ENCODE data around the gene RAD21L1. TPM values are rescaled to one million over a fixed set of nuclear protein-coding genes. Genes with fewer than 3 reads are reported as not detected.

RAD21L1 gene
- total RNA-seq, 1 donor from 2014 or later: not detected

DNA sequence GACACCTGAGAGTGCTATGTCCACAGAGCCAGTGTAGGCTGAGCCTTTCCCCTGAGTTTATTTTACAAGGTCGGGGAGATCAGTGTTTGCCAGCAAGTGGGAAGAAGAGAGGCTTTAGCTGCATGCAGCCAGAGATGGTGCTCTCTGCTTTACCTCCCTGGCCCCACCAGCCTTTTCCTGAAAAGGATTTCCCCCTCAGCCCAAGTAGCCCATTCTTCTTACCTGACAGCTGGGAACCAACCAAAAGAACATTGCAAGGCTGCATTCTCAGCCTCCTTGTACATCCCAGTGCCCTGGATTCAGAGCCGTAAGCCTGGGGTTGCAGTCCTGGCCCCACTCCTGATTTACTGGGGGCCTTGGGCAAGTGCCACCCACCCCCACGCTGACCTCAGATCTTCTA, 57.1 kb downstream of the RAD21L1 start:
- Histone ChIP-seq H3K4me3 (no peak overlapping the region), H3K9me3 (no peaks in the 10 kb centered on the region), H3K4me1 (no peaks in the 10 kb centered on the region), H3K27ac (no peak overlapping the region), H3K27me3 (ENCODE audit: low read depth) (no peaks in the 10 kb centered on the region), H3K36me3 (no peaks in the 10 kb centered on the region)
- intact Hi-C loops (cut with DNase I): no loop called here
- ATAC-seq (no peak), DNase-seq (no peak)
- TF ChIP-seq, protein P1, sequence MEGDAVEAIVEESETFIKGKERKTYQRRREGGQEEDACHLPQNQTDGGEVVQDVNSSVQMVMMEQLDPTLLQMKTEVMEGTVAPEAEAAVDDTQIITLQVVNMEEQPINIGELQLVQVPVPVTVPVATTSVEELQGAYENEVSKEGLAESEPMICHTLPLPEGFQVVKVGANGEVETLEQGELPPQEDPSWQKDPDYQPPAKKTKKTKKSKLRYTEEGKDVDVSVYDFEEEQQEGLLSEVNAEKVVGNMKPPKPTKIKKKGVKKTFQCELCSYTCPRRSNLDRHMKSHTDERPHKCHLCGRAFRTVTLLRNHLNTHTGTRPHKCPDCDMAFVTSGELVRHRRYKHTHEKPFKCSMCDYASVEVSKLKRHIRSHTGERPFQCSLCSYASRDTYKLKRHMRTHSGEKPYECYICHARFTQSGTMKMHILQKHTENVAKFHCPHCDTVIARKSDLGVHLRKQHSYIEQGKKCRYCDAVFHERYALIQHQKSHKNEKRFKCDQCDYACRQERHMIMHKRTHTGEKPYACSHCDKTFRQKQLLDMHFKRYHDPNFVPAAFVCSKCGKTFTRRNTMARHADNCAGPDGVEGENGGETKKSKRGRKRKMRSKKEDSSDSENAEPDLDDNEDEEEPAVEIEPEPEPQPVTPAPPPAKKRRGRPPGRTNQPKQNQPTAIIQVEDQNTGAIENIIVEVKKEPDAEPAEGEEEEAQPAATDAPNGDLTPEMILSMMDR (IDR thresholded peaks at IDR 0.05): no peak

GRCh38 chr20:1283522-1284510, 58.0 kb downstream of the RAD21L1 start:
- ATAC-seq (no peak), DNase-seq (no peak)
- intact Hi-C loops (cut with DNase I): no loop called here
- Histone ChIP-seq H3K27ac (no peak overlapping the region), H3K4me3 (no peak overlapping the region), H3K4me1 (no peaks in the 10 kb centered on the region), H3K36me3 (no peaks in the 10 kb centered on the region), H3K9me3 (no peaks in the 10 kb centered on the region), H3K27me3 (ENCODE audit: low read depth) (no peaks in the 10 kb centered on the region)
- TF ChIP-seq, protein P1 (IDR thresholded peaks at IDR 0.05): no peak

GRCh38 chr20:1286267-1287024, 60.6 kb downstream of the RAD21L1 start:
- TF ChIP-seq, protein P1 (IDR thresholded peaks at IDR 0.05): no peak
- no peaks in the 10 kb centered on the region for H3K27me3 ChIP-seq (ENCODE audit: low read depth)
- H3K36me3 ChIP-seq: no peaks in the 10 kb centered on the region
- no peak overlapping the region for H3K4me3 ChIP-seq
- no peak for DNase-seq
- intact Hi-C loops (cut with DNase I): no loop called here
- H3K4me1 ChIP-seq: no peaks in the 10 kb centered on the region
- no peak for ATAC-seq
- H3K9me3 ChIP-seq: no peaks in the 10 kb centered on the region
- H3K27ac ChIP-seq: no peak overlapping the region

DNA sequence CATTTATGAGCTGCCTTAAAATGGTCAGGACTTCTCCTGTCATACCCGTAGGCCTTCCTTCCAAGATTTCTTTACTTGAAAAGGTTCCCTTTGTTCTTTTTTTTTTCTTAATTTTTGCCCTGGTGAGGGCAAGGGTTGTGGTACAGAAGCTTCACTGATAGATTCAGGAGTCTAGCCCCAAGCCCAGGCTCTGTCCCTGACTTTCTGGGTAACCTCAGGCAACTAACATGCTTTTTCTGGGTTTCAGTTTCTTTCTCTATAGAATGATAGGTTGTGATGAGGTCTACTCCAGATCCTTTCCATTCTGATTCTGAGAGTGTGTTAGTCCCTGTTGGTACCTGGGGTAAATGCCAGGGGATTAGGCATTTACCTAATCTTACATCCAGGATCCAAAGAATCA, 61.5 kb downstream of the RAD21L1 start:
- intact Hi-C loops (cut with DNase I): no loop called here
- no peaks in the 10 kb centered on the region for H3K27me3 ChIP-seq (ENCODE audit: low read depth)
- H3K27ac ChIP-seq: no peak overlapping the region
- H3K4me1 ChIP-seq: no peaks in the 10 kb centered on the region
- no peak overlapping the region for H3K4me3 ChIP-seq
- no peaks in the 10 kb centered on the region for H3K36me3 ChIP-seq
- H3K9me3 ChIP-seq: no peaks in the 10 kb centered on the region
- ATAC-seq (no peak), DNase-seq (no peak)
- TF ChIP-seq, protein P1 (IDR thresholded peaks at IDR 0.05): no peak

DNA sequence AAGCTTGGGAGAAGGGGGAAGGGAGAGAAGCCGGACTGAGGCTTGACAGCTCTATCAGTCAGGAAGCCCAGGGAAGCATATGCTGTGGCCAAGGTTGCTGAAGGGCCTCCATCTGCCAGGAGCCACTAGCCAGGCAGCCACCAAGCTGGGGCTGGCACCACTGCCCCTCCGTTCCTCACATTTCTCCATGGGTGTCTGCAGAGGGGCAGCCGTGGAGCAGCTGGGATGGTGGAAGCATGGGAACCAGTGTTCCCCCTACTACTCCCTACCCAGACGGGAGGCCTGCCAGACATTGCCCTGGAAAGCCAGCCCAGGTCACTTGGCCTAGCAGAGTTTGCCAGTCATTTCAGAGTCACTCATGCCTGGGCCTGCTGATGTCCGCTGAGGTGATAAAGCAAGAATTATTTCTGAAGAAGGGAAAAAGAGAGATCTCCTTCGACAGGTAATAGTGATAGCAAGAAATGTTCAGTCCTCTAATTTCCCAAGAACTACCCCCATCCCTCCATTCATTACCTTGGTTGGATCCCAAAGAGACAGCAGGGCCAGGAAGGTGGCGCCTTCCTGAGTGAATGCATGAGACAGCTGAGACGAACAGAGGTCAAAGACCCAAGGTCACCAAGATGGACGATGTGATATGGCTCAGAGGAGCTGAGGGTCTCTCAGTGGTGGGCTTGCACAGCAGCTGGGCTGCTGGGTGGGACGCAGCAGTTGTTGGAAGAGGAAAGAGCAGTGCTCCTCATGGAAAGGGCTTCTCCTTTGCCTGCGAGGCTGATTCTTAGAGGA, 62.1 kb downstream of the RAD21L1 start:
- no peak for DNase-seq
- Histone ChIP-seq H3K27me3 (ENCODE audit: low read depth) (no peaks in the 10 kb centered on the region), H3K9me3 (no peaks in the 10 kb centered on the region), H3K4me1 (no peaks in the 10 kb centered on the region), H3K27ac (no peak overlapping the region), H3K4me3 (no peak overlapping the region), H3K36me3 (no peaks in the 10 kb centered on the region)
- intact Hi-C loops (cut with DNase I): no loop called here
- TF ChIP-seq, protein P1 (IDR thresholded peaks at IDR 0.05): no peak
- ATAC-seq: no peak

Measured in lower lobe of right lung (tissue), 2 donors.